Activated T-cell treated with anti-CD3 and anti-CD28 coated beads for 4 hours (primary cell): Measurements from ENCODE around the gene NTRK3.
"Not testable (repeated sequence)": the region's sequence is repeated elsewhere in the genome, so short reads cannot be mapped to it uniquely, and the experiment has no call there.

ENCODE experiments used
- DNase-seq: peaks from one replicate; pipeline ENCODE4 v3.0.0-alpha.2; 2020

Gene NTRK3

DNA sequence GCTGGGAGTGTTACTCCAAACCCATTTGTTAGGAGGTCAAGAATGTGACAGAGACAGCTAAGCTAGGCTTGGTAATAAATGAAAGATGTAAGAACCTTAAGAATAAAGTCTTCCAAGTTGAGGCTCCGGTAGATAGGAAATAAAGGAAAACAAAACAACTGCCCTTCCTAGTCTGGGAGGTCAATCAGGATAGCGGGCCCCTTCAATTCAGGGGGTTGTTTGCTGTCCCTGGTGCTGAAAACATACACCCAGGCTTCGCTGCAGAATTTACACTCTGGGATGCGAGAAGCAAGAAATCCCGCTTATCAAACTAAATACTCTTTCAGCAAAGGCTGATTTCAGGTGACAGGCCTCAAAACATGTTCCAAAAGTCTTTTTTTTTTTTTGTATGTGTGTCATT is 393.4 kb downstream of the NTRK3 start:
- no peak for DNase-seq

DNA sequence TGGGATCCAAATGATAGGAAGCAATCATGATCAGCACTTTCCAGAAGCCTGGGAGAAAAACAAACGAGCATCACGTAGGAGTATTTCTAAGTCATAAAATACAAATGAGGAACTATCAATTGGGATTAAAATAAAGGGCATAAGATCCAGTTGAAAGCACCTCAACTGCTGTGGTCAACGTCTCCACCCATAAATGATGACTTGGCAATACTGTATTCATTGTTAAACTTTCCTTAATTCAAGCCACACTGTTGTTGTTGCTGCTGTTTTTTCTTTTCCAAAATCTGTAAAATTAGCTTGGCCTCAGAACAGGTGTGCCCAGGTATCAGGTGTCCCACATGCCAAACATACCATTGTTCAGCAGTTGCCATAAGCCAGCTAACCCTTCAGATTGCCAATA is 395.8 kb downstream of the NTRK3 start:
- no peak for DNase-seq

DNA sequence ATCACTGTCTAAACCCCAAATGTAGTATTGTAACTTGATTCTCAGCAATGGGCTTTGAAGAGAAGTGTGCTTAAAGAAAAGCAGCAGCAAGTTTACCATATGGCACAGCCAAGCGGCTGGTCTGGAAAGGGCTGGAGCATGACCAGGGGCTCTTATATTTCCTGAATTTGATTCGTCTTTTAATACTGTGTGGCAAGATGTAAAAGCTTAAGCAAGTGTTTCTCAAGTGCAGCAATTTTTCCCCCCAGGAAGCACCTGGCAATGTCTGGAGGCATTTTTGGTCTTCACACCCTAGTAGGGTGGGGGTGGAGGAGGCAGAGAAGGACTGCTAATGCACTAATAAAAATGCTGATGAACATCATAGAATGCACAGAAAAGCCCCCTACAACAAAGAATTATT is 397.9 kb downstream of the NTRK3 start:
- DNase-seq = no peak

DNA sequence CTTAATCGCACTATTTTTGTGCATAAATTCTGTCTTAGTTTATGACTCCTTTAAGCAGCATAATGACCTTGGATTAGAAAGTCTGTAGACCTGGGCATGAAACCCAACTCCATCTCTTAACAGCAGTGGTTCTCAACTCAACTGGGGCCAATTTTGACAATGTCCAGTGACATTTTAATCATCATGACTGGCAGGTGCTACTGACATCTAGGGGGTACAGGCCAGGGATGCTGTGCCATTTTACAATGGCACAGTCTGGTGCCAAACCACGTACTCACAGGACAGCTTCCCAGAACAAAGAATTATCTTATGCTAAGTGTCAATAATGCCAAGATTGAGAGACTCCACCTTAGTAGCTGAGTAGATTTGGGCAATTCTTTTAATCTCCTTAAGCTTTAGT is 405.0 kb downstream of the NTRK3 start:
- no peak for DNase-seq

DNA sequence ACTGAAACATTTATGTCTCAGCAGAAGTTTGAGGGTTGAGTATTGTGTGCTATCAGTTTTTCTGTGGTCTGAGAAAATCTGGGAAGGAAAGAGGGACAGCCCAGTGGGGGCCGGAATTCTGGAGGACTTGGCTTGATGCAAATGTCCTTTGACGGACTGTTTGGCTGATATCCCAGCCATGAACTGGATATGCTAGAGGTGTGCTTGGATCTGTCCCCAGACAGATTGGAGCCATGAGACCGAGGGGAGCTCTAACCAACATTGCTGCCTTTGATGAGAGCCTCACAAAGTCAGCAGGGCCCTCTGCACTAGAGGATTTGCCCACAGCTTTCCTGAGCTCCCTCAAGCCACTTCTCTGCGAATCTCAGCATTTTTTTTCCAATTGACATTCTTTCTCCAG is 405.6 kb downstream of the NTRK3 start:
- DNase-seq = no peak

DNA sequence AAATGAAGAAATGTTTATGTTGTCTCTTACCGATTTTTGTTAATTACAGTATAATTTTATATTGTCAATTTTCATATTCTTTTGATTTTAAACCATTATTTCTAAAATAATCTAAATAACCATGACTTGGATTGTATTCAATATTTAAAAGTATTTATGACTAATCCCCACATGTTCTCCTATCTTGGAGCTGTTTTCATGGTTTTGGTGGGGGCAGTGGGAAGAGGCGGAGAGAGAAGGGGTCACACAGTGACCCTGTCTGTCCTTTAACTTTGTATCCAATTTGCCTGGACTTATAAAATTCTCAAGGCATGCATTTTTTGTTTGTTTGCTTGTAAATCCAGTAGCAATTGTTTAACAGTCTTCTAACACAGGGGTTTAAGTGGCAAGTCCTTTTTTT is 407.4 kb downstream of the NTRK3 start:
- no peak for DNase-seq

DNA sequence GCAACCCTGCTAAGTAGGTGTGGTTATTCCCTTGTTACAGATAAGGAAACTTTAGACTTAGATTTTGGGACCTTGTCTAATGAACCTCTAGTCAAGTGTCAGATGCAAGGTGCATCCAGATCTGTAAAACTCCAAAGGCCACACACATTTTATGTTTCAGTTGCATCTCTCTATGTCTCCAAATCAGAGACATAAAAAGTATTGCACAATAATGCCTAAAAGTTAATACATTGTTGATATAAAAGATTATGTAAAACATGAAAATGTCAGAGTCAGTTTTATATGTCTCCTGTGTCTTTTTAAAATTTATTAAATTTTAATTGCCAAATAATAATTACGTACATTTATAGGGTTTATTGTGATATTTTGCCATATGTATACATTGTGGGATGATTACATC is 408.5 kb downstream of the NTRK3 start:
- DNase-seq = no peak

DNA sequence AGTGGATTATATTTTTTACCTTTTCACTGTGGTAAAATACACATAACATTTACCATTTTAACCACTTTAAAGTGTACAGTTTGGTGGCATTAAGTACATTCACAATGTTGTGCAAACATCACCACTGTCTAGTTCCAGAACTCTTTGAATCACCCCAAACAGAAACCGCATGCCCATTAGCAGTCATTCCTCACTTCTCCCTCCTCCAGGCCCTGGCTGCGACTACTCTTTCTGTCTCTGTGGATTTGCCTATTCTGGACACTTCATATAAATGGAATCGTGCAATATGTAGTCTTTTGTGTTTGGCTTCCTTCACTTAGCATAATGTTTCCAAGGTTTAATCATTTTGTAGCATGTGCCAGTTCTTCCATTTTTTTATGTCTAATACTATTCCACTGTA is 409.8 kb downstream of the NTRK3 start:
- DNase-seq = no peak

DNA sequence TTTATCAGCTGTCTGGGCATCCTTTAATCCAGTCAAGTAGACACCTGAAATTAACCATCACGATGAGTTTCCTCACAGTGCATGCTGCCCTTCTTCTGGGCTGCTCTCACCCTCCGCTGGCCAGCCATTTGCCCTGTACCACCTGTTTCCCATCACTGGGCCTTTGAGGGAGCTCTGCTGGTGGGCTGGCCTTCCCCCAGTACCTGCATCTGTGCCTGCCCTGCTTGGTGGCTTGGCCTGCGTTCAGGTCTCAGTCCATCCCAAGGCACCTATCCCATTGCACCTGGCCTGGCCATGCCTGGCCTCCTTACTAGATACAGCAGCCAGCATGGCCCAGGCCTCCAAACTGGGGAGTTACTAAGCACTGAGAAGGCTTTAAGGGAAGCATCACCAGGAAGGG is 413.2 kb downstream of the NTRK3 start:
- DNase-seq = no peak

DNA sequence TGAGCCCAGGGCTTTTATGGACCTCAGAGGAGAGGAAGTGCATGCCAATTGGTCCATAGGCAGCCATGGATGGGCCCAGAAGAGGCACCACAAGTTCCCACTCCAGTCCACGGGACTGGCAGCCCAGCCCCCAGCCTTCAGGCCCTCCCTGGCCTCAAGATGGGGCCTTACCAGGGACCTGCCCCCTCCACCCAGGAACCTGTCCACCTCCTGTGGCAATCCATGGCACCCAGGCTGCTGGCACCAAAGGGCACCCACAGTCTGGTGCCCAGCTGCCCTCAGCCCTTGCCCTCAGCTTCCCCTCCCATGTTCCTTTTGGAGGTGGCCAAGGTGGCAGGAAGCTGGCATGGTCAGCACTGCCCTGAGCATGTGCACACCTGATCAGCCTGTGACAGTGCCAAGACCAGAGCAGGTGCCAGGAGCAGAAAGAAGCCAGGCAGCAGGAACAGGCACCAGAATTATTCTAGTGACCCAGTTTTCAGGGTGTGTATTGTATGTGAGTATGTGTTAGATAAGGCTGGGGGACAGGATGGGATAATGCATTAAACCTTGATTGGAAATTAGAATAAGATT is 415.0 kb downstream of the NTRK3 start:
- no peak for DNase-seq

DNA sequence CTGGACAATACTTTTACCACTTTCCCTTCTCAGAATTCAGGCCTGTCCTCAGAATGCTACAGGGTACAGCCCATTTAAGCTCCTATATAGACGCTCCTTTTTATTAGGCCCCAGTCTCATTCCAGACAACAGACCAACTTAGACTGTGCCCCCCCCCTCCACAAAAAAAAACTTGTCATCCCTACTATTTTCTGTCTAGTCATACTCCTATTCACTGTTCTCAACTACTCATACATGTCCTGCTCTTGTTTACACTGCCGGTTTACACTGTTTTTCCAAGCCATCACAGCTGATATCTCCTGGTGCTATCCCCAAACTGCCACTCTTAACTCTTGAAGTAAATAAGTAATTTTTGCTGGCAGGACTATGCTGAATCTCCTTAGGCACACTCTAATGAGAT is 420.7 kb downstream of the NTRK3 start:
- DNase-seq = not testable (repeated sequence)

DNA sequence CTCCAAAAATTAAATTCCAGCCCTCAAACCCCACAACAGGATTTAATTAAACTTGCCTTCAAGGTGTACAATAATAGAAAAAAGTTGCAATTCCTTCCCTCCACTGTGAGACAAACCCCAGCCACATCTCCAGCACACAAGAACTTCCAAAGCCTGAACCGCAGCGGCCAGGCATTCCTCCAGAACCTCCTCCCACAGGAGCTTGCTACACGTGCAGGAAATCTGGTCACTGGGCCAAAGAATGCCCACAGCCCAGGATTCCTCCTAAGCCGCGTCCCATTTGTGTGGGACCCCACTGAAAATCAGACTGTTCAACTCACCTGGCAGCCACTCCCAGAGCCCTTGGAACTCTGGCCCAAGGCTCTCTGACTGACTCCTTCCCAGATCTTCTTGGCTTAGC is 423.2 kb downstream of the NTRK3 start:
- not testable (repeated sequence) for DNase-seq

DNA sequence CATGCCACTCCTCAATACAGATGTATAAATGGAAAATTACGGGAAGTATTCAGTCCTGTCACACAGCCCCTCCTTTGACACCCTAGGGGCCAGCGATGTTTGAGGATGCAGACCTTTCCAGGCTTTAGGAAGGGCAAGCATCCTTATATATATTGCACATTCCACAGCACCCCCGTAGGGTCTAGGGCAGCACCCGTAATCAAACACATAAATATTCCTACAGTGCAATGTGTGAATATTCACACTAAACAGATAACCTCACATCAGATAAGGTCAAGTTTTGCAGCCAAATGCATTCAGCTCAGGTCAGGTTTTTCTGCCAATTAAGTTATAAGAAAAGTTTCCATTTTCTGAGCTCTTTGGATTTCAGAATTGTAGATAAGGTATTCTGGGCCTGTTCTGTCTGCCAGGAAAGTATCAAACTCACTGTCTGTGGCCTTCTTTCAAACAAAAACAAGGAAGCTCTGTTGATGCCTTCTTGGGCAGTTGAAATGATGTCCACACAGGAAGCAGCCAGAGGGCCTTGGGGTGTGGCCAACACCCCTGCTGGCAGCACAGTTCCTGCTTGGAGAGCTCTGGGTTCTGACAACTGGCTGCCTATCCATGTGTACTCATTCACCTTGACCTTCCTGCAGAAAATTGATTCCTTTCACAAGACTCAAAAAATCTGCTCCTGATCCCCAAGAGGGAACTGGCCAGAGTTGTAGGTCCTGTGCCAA is 427.0 kb downstream of the NTRK3 start:
- no peak for DNase-seq

DNA sequence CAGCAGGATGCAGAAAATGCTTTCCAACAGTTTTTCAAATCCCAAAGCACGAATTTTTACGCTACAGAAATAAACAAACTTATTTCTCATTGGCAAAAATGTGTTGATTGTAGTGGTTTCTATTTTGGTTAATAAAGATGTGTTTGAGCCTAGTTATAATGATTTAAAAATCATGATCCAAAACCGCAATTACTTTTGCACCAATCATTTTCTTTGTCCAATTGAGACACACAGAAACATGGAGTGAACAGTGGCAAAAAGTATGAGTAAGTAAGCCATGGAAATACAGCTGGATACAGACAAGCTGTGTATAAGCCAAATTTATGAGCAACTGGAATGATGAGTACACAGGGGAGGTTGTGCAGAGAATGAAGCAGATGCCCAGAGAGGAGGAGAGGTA is 427.9 kb downstream of the NTRK3 start:
- no peak for DNase-seq

DNA sequence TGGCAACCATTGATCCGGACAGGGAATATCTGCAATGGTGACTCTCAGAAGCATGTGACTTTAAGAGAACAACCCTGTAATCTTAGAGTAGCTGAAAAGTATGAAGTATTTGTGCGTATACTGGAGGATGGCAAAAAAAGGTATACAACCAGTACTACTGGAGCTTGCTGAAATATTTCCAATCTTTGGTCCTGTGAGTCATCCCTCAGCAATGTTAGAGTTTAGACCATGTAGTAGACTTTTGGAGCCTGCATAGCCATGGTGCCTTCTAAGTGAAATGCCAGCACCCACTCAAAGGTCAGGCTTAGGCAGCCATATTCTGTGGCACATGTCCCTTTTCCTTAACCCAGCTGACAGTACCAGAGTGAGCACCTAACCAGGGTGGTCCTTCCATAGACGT is 429.4 kb downstream of the NTRK3 start:
- DNase-seq = no peak

DNA sequence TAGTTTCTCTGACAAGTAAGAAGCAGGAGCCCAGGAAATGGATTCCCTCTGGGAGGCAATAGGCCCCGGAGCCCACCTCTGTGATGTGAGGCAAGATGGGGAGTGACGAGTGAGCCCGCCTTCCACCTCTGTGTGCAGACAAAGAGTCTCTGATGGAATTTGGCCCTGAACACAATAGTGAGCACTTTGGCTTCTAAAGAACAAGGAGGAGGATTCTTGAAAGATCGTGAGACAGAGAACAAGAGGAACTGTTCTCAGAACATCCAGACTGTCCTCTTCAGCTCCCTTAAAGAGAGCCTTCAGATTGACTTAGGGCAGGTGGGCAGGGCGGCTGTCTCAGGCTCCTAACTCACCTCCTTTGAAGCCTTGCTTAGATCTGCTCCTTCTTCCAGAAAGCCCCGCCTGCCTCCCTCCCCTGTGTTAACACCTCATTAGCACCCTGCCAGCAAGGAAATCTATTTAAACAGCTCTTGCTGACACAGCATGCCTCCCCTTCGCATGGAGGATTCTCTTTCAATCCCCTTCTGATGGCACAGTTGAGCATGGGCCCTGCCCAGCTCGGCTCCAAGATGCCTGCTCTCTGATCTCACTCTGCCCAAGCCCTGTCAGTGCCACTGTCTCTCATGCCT is 430.3 kb downstream of the NTRK3 start:
- no peak for DNase-seq

DNA sequence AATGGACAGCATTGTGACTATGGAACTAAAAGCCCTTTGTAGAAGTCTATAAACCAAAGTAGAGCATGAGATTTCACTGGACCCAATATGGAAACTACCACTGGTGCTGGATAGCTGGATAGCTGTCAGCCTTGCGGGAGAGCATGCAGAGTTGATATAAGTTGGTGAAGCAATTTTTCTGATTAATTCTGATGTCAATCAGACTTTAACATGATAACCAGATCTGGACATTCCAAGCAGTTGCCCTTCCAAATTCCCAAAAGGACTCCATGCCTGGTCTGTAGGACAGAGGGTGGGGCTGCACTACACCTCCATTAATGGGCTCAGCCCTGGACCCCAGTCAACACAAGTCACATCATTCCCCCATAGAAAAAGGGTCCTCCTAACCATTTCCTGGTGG is 437.8 kb downstream of the NTRK3 start:
- no peak for DNase-seq

DNA sequence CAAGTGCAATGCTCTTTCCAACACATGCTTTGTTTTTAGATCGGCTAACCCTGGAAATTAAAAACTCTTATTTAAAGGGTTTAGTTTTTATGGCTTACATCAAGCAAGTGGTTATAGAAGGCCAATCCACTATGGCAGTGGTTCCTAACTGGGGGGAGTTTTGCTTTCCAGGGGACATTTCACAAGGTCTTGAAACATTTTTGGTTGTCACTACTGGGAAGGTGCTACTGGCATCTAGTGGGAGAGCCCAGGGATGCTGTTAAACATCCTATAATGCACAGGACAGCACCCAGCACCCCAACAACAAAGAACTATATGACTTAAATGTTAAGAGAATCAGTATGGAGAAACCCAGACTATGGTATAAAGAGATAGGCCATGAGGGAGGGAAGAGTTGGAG is 439.0 kb downstream of the NTRK3 start:
- DNase-seq = no peak

DNA sequence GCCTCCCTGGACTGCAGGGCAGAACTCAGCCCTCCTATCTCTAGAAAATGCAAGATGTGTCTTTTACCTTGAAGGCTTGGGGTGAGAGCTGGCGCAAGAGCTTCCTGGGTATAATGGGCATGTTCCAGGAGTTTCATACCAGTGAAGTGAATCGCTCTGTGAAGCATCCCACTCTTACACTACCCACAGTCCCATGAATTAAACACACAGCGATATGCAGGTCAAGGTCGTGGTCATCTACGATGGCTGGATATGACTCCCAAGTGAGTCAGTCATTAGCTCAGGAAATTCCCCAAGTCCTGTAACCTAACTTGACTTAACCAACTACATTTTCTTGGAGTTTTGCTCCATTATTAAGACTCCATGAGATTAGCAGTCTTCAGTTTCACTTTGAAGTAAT is 439.7 kb downstream of the NTRK3 start:
- no peak for DNase-seq

DNA sequence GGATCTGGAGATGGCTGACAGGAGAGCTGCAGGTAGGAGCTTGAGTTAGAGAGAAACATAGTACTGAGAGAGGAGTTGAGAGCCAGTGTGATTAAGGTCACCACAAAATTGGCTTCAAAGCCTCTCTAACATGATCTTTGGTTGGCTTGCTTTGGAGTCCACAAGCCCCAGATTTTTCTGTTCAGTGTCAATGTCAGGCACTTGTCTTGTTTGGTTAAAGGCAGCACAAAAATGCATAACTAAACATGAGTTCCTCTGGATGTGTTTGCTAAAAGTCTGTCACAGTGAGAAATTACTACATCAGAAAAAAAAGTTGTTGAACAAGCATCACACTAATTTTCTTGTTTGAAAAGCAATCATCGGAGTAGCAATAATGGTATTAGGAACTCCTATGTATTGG is 440.5 kb downstream of the NTRK3 start:
- no peak for DNase-seq
